T1000 (cell line): ENCODE results near the gene ATG16L2.
"Not testable (repeated sequence)": the region's sequence is repeated elsewhere in the genome, so short reads cannot be mapped to it uniquely, and the experiment has no call there.

Source experiments
- DNase-seq: peaks from one replicate; lab custom pipeline; 2025; ENCODE audit warnings: mixed read lengths; lab: John Stamatoyannopoulos, UW

Gene ATG16L2

GRCh38 chr11:72825661-72826060 is 11.4 kb downstream of the ATG16L2 start:
- DNase-seq = no peak

GRCh38 chr11:72826191-72826941 is 12.2 kb downstream of the ATG16L2 start:
- DNase-seq = no peak

- no peak for DNase-seq
Measured at GRCh38 chr11:72826942-72827480, 12.8 kb downstream of the ATG16L2 start.

GRCh38 chr11:72827656-72828055 is 13.4 kb downstream of the ATG16L2 start:
- not testable (repeated sequence) for DNase-seq

GRCh38 chr11:72828081-72828567 is 13.9 kb downstream of the ATG16L2 start:
- DNase-seq = no peak

- DNase-seq = no peak
Measured at GRCh38 chr11:72828692-72829101, 14.5 kb downstream of the ATG16L2 start.

GRCh38 chr11:72829178-72829577 is 15.0 kb downstream of the ATG16L2 start:
- DNase-seq = no peak

- no peak for DNase-seq
Measured at GRCh38 chr11:72829884-72830533, 15.8 kb downstream of the ATG16L2 start.

GRCh38 chr11:72831521-72832300 is 17.5 kb downstream of the ATG16L2 start:
- peak; percentile 64 for DNase-seq

GRCh38 chr11:72832301-72833082 is 18.3 kb downstream of the ATG16L2 start:
- no peak for DNase-seq

- DNase-seq = no peak
Measured at GRCh38 chr11:72833083-72833733, 19.0 kb downstream of the ATG16L2 start.

GRCh38 chr11:72833811-72834493 is 19.7 kb downstream of the ATG16L2 start:
- no peak for DNase-seq

- DNase-seq = no peak
Measured at GRCh38 chr11:72834905-72835304, 20.7 kb downstream of the ATG16L2 start.

GRCh38 chr11:72836111-72836510 is 21.9 kb downstream of the ATG16L2 start:
- DNase-seq = no peak

GRCh38 chr11:72838691-72839305 is 24.6 kb downstream of the ATG16L2 start:
- no peak for DNase-seq

- no peak for DNase-seq
Measured at GRCh38 chr11:72840780-72841179, 26.6 kb downstream of the ATG16L2 start.

- no peak for DNase-seq
Measured at GRCh38 chr11:72841397-72841796, 27.2 kb downstream of the ATG16L2 start.

- no peak for DNase-seq
Measured at GRCh38 chr11:72842126-72842525, 27.9 kb downstream of the ATG16L2 start.

GRCh38 chr11:72842653-72843330 is 28.6 kb downstream of the ATG16L2 start:
- no peak for DNase-seq
